DOHH2 (cell line): ENCODE results near the gene ALK.

Source experiments
- H3F3A ChIP-seq: fragments of 200-600 bp; sonication (generic), shearing (Covaris generic); 2 replicates; pipeline ENCODE4 v1.6.0; 2016; ENCODE audit warnings: antibody characterized with exemption, mild to moderate bottlenecking; ENCODE audit not compliant: control insufficient read depth, insufficient read depth
- H3K27ac ChIP-seq: fragments of 200-600 bp; sonication (generic); 2 replicates; pipeline ENCODE4 v1.5.1; 2014; ENCODE audit warnings: low read depth, mild to moderate bottlenecking, low read length, moderate library complexity
- H3K27me3 ChIP-seq: fragments of 200-600 bp; sonication (generic); 2 replicates; pipeline ENCODE4 v1.6.1; 2014; ENCODE audit warnings: mild to moderate bottlenecking, low read length, mixed read lengths; ENCODE audit not compliant: control insufficient read depth
- H3K36me3 ChIP-seq: fragments of 200-600 bp; sonication (generic); 2 replicates; pipeline ENCODE4 v1.6.1; 2014; ENCODE audit warnings: mild to moderate bottlenecking, low read length, moderate library complexity, mixed read lengths; ENCODE audit not compliant: control insufficient read depth
- H3K4me1 ChIP-seq: fragments of 200-600 bp; sonication (generic); 2 replicates; pipeline ENCODE4 v1.6.1; 2014; ENCODE audit warnings: mild to moderate bottlenecking, low read length, mixed read lengths; ENCODE audit not compliant: control insufficient read depth
- H3K4me2 ChIP-seq: fragments of 200-600 bp; sonication (generic); 2 replicates; pipeline ENCODE4 v1.6.0; 2014; ENCODE audit warnings: mild to moderate bottlenecking, low read length, moderate library complexity
- H3K4me3 ChIP-seq: fragments of 200-600 bp; sonication (generic); 2 replicates; pipeline ENCODE4 v1.5.1; 2014; ENCODE audit warnings: mild to moderate bottlenecking, low read length, mixed read lengths
- H3K79me2 ChIP-seq: fragments of 200-600 bp; sonication (generic); 2 replicates; pipeline ENCODE4 v1.6.1; 2014; ENCODE audit warnings: mild to moderate bottlenecking, low read length, mixed read lengths; ENCODE audit not compliant: control insufficient read depth
- H3K9me2 ChIP-seq: fragments of 200-600 bp; sonication (generic); replicated peaks from 2 replicates; pipeline ENCODE4 v1.6.1; 2014; ENCODE audit warnings: mild to moderate bottlenecking, low read length, mixed read lengths; ENCODE audit not compliant: control insufficient read depth
- H3K9me3 ChIP-seq: fragments of 200-600 bp; sonication (generic); 2 replicates; pipeline ENCODE4 v1.6.1; 2014; ENCODE audit warnings: antibody characterized with exemption, low read length, mixed read lengths; ENCODE audit not compliant: control insufficient read depth, insufficient read depth
- H4K20me1 ChIP-seq: fragments of 200-600 bp; sonication (generic); 2 replicates; pipeline ENCODE4 v1.6.0; 2014; ENCODE audit warnings: low read depth, mild to moderate bottlenecking, antibody characterized with exemption, low read length, moderate library complexity; ENCODE audit not compliant: control insufficient read depth, insufficient read depth
- CTCF ChIP-seq: fragments of 200-600 bp; sonication (generic); IDR thresholded peaks from one replicate; pipeline ENCODE4 v1.5.1; 2014; ENCODE audit warnings: antibody characterized with exemption, mild to moderate bottlenecking, low read depth, low read length; ENCODE audit not compliant: poor library complexity, severe bottlenecking
- EZH2phosphoT487 ChIP-seq: fragments of 200-600 bp; sonication (generic); IDR thresholded peaks from 2 replicates; pipeline ENCODE4 v1.6.1; 2017; ENCODE audit warnings: borderline replicate concordance, mild to moderate bottlenecking, antibody characterized with exemption, low read length, moderate library complexity, mixed read lengths

Gene ALK

DNA sequence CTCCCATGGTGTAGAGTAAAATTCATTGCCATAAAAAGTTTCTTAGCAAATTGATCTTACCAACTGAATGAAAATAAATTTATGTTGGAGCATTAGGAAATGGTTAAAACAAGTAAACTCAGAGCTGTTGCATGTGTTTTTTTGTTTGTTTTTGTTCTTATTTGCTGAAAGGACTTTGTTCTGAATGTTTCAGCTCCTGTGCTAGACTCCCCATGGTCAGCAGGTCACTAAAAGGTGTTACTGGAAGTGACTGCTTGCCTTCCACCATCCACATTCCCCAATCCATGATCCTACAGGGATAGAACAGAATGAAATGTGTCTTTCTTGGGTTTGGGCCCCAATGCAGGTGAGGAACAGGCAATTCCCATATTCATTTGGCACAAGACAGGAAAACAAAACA, 101.8 kb downstream of the ALK start:
- no peaks in the 10 kb centered on the region for H3K36me3 ChIP-seq
- no peak overlapping the region for H3K27ac ChIP-seq
- no peaks in the 10 kb centered on the region for H3K27me3 ChIP-seq
- H3K9me3 ChIP-seq = no peaks in the 10 kb centered on the region
- no peak overlapping the region for H3K4me2 ChIP-seq
- no peaks in the 10 kb centered on the region for H4K20me1 ChIP-seq
- no peak for TF ChIP-seq CTCF
- TF ChIP-seq EZH2phosphoT487 = no peak
- H3K9me2 ChIP-seq = no peaks in the 10 kb centered on the region
- H3K79me2 ChIP-seq = no peaks in the 10 kb centered on the region
- H3K4me3 ChIP-seq = no peak overlapping the region
- no peaks in the 10 kb centered on the region for H3K4me1 ChIP-seq
- H3F3A ChIP-seq = no peaks in the 10 kb centered on the region

DNA sequence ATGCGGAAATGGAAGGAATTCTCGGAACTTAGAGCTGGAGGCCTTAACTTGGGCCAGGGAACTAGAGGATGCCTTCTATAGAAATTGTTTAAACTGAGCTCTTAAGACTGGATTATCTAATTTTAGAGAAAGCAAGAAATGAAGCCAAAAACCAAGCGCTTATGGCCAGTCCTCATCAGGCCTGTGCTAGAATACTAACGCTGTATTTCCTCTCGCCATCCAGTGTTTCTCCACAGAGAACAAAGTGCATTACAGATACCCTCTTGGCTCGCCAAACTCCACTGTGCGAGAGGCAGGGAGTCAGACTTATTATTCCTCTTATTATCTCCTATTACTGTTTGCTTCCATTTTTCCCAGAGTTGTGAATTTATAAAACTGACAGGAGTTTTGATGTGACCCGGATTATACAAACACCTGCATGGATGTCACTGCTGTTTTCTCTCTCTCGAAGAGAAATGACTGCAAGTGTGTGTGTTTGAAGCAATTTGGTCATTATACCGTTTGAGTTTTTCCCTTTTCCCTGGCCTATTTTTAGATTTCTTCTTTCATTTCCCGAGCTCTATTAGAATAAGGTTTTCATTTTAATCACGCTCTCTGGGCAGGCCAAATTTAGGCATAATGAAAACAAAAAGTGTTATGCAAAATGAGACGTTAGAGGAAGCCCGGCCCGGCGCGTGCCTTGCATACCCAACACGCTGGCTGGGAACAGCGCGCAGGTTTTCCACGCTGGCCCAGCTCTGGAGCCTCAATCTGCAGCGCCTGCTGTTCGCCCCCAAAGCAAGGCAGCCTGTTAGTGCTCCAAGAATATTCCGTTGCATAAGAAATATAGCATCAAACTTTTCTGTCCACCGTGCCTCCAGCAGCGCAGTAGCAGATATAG, 103.3 kb downstream of the ALK start:
- Histone ChIP-seq H3K4me3 (no peak overlapping the region), H3K27me3 (no peaks in the 10 kb centered on the region), H3K4me1 (no peaks in the 10 kb centered on the region), H3K27ac (no peak overlapping the region), H3K4me2 (no peak overlapping the region), H3K36me3 (no peaks in the 10 kb centered on the region), H3K9me3 (no peaks in the 10 kb centered on the region), H3K79me2 (no peaks in the 10 kb centered on the region), H3F3A (no peaks in the 10 kb centered on the region), H4K20me1 (no peaks in the 10 kb centered on the region), H3K9me2 (no peaks in the 10 kb centered on the region)
- TF ChIP-seq EZH2phosphoT487 (no peak), CTCF (no peak)

GRCh38 chr2:29817299-29817698, 104.1 kb downstream of the ALK start:
- Histone ChIP-seq H3K27me3 (no peaks in the 10 kb centered on the region), H3K4me2 (no peak overlapping the region), H4K20me1 (no peaks in the 10 kb centered on the region), H3K27ac (no peak overlapping the region), H3K36me3 (no peaks in the 10 kb centered on the region), H3F3A (no peaks in the 10 kb centered on the region), H3K79me2 (no peaks in the 10 kb centered on the region), H3K4me3 (no peak overlapping the region), H3K9me3 (no peaks in the 10 kb centered on the region), H3K9me2 (no peaks in the 10 kb centered on the region), H3K4me1 (no peaks in the 10 kb centered on the region)
- TF ChIP-seq EZH2phosphoT487 (no peak), CTCF (no peak)
